Neutrophil (primary cell): ENCODE data around the gene DAD1.

Experiments
- H3K27ac ChIP-seq: fragments of 200-600 bp; sonication (generic); 2 replicates; pipeline ENCODE4 v1.5.1; 2016; ENCODE audit warnings: mild to moderate bottlenecking, moderate library complexity
- H3K27me3 ChIP-seq: fragments of 200-600 bp; sonication (generic); 2 replicates; pipeline ENCODE4 v1.6.0; 2016; ENCODE audit warnings: mild to moderate bottlenecking
- H3K36me3 ChIP-seq: fragments of 200-600 bp; sonication (generic); 2 replicates; pipeline ENCODE4 v1.5.1; 2017
- H3K4me1 ChIP-seq, 2 experiments: fragments of 200-600 bp in 1 of 2; sonication (generic) in 1 of 2; 1 replicate in 1 of 2; 2 replicates in 1 of 2; pipeline versions ENCODE4 v1.5.1 to v1.6.1; 2013 to 2016; ENCODE audit warnings: low read depth in 1 of 2, low read length in 1 of 2, mild to moderate bottlenecking in 1 of 2, moderate library complexity in 1 of 2; ENCODE audit not compliant: control insufficient read depth in 1 of 2, insufficient read depth in 1 of 2
- H3K4me3 ChIP-seq, 2 experiments: fragments of 200-600 bp in 1 of 2; sonication (generic) in 1 of 2; 1 replicate in 1 of 2; 2 replicates in 1 of 2; pipeline ENCODE4 v1.5.1; 2013 to 2016; ENCODE audit warnings: low read depth in 1 of 2, low read length in 1 of 2, mild to moderate bottlenecking in 1 of 2, moderate library complexity in 1 of 2
- H3K9me3 ChIP-seq: fragments of 200-600 bp; sonication (generic); 2 replicates; pipeline ENCODE4 v1.5.1; 2016
- TF ChIP-seq, protein P1 (sequence below): fragments of 200-600 bp; sonication (generic); IDR thresholded peaks from 2 replicates; pipeline ENCODE4 v1.5.1; 2016; ENCODE audit warnings: antibody characterized with exemption

Gene DAD1

DNA sequence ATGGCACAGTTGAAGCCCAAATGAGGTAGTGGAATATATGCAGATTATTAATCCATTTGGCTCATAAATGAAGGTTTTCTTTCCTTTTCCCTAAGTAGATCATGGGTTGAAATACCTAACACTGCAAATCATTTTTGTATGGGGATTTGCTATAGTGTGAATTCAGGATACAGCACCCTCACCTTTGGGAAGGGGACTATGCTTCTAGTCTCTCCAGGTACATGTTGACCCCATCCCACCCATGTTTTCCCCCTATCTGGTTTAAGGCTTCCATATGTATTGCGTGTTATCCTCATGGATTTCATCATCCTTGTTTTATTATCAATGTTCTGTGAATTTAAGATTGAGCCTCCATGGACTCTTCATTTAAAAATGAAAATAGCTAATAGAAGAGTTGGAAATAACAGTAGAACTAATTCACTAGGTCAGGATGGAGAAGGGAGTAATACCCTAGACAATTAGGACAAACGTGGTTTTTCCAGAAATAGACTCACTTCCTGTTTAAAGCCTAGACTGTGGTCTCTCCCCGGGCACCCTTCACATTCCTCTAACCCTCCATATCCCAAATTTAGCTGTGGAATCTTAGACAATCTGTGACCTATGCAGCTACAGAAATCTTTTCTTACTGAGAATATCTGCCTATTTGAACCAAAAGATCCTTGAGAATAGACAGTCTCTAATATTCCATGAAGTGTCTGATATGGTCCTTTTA, 56.5 kb downstream of the DAD1 start:
- TF ChIP-seq, protein P1, sequence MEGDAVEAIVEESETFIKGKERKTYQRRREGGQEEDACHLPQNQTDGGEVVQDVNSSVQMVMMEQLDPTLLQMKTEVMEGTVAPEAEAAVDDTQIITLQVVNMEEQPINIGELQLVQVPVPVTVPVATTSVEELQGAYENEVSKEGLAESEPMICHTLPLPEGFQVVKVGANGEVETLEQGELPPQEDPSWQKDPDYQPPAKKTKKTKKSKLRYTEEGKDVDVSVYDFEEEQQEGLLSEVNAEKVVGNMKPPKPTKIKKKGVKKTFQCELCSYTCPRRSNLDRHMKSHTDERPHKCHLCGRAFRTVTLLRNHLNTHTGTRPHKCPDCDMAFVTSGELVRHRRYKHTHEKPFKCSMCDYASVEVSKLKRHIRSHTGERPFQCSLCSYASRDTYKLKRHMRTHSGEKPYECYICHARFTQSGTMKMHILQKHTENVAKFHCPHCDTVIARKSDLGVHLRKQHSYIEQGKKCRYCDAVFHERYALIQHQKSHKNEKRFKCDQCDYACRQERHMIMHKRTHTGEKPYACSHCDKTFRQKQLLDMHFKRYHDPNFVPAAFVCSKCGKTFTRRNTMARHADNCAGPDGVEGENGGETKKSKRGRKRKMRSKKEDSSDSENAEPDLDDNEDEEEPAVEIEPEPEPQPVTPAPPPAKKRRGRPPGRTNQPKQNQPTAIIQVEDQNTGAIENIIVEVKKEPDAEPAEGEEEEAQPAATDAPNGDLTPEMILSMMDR = no peak
- H3K9me3 ChIP-seq = no peaks in the 10 kb centered on the region
- H3K27me3 ChIP-seq = no peaks in the 10 kb centered on the region
- H3K27ac ChIP-seq = no peak overlapping the region
- no peaks in the 10 kb centered on the region for H3K4me1 ChIP-seq
- H3K36me3 ChIP-seq = no peaks in the 10 kb centered on the region
- H3K4me3 ChIP-seq = no peak overlapping the region

DNA sequence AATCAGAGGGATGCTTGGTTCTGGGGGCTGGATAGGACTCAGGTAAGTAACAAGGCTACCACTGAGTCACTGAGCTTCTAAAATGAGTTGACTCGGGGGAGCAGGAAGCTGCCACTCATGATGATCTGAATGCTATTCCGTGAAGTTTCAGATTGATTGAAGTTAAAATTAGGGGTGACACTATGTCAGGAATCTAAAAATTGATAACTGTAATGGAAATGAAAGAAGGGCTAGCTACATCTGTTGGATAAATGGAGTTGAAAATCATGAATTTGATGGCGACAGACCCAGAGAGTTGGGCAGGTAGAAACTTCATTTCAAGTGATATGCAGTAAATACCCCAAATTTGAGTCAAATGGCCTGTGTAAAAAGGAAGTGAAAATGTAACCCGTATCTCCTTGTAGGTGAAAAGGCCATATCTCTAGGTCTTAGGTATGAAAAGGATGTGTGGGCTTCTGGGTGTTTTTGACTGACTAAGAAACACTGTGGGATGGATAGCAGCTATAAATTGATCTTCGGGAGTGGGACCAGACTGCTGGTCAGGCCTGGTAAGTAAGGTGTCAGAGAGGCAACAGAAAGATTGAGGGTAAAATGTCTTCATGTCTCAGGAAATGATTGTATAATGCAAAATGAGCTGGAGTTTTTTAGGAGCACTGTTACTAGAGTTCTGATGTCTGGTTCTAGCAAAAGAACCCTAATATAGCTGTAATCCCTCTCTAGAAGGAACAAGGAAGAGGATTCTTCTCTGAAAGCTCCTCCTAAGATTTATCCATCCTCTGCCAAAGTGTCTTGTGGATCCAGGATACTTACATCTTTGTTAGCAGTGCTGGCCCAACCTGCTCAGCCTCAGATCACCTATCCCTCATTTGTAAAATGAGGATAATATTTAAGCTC, 57.3 kb downstream of the DAD1 start:
- Histone ChIP-seq H3K27ac (no peak overlapping the region), H3K4me3 (no peak overlapping the region), H3K27me3 (no peaks in the 10 kb centered on the region), H3K9me3 (no peaks in the 10 kb centered on the region), H3K4me1 (no peaks in the 10 kb centered on the region), H3K36me3 (no peaks in the 10 kb centered on the region)
- TF ChIP-seq, protein P1 = no peak

DNA sequence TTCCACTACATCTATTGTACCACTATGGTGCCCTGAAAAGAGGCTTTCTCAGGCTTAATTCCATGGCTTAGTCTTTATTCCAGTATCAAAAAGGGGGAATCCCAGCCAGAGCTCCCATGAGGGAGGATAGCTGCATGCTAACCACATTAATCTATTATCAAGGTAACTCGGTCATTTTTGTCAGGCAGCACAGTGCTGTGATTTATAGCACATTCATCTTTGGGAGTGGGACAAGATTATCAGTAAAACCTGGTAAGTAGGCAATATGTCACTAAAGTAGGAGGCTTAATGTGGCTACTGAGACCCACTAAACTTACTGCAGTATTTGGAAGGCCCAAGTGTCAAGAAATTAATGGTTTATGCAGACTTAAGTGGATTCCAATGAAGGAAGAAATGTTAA, 58.9 kb downstream of the DAD1 start:
- no peaks in the 10 kb centered on the region for H3K36me3 ChIP-seq
- no peak overlapping the region for H3K27ac ChIP-seq
- no peaks in the 10 kb centered on the region for H3K4me1 ChIP-seq
- H3K9me3 ChIP-seq = no peaks in the 10 kb centered on the region
- TF ChIP-seq, protein P1 = no peak
- H3K4me3 ChIP-seq = no peak overlapping the region
- no peaks in the 10 kb centered on the region for H3K27me3 ChIP-seq

DNA sequence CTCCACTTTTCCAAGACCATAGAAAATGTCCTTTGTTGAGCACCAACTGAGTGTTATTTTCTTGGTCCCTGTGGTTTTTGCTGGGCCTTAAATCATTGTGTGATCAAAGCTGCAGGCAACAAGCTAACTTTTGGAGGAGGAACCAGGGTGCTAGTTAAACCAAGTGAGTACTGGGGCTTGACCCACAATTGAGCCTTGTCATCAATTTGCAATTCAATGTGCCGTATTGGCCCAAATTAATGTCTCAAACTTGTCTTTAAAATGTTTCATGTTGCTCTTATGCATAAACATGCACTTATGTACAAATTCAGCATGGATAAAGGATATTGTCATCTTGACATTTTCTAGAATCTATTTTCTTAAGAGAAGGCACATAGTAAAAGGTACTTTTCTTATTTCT, 62.3 kb downstream of the DAD1 start:
- H3K36me3 ChIP-seq = no peaks in the 10 kb centered on the region
- H3K27ac ChIP-seq = no peak overlapping the region
- H3K4me3 ChIP-seq = no peak overlapping the region
- no peaks in the 10 kb centered on the region for H3K4me1 ChIP-seq
- TF ChIP-seq, protein P1 = no peak
- H3K9me3 ChIP-seq = no peaks in the 10 kb centered on the region
- no peaks in the 10 kb centered on the region for H3K27me3 ChIP-seq

DNA sequence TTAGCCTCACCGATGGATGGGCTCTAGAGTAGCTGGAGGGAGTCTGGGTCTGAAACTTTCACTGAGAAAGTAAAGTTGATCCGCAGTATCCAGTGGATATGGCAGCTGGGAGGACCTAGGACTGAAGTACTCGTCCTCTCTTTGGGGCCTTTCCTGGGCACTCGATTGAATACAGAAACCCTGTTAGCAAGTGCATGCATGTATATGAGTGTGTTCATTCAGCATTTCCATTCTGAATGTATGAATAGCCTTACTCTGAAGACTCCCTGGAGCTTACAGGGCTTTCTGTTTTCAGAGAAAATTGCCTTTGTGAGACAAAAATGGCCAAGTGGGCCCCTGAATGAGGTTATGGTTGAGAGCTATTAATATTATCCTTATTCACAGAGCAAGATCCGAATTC, 62.8 kb downstream of the DAD1 start:
- Histone ChIP-seq H3K4me1 (no peaks in the 10 kb centered on the region), H3K27ac (no peak overlapping the region), H3K9me3 (no peaks in the 10 kb centered on the region), H3K27me3 (no peaks in the 10 kb centered on the region), H3K4me3 (no peak overlapping the region), H3K36me3 (no peaks in the 10 kb centered on the region)
- TF ChIP-seq, protein P1 = no peak
